HG02610 (cell line): Measurements from ENCODE around the gene SLC25A22.
A peak's percentile ranks its signal among the peaks of the same experiment; 100 is the strongest.

Experiments used
- ATAC-seq: cut with Tn5 transposase; IDR thresholded peaks from one replicate; pipeline ENCODE4 v1.9.1; 2021; ENCODE audit warnings: mild to moderate bottlenecking, moderate library complexity; ENCODE audit not compliant: unreplicated experiment

Gene SLC25A22

DNA sequence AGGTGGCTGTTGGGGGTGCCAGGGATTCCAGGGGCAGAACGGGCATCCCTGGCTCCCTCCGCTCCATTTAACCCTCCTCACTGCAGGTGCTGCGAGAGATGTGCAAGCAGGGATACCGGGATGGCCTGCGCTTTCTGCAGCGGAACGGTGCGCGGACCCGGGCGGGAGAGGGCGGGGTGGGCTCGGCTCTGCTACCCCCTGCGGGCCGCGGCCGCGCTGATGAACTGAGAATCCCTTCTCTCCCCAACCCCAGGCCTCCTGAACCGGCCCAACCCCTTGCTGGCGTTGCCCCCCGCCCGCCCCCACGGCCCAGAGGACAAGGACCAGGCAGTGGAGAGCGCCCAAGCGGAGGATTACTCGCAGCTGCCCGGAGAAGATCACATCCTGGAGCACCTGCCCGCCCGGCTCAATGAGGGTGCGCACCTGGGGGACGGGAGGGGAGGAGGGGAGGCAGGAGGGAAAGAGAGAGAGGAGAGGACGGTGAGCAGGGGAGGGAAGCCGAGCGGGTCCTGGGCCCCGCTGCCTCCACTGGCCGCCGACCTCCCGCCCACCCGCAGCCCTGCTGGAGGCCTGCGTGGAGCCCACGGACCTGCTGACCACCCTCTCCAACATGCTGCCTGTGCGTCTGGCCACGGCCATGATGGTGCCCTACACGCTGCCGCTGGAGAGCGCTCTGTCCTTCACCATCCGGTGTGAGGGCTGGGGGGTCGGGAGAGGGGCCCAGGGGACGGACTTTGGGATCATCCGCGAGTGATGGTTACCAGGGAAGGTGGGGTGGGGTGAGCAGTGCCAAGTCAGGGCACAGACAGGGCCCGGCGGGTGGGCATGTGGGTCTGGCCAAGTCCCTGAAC, 25.6 kb upstream of the SLC25A22 start:
- ATAC-seq = no peak

- ATAC-seq = no peak
These were observed 23.7 kb upstream of the SLC25A22 start for GRCh38 chr11:821512-822371.

GRCh38 chr11:820655-821511, 22.8 kb upstream of the SLC25A22 start:
- ATAC-seq = no peak

GRCh38 chr11:819943-820649, 22.0 kb upstream of the SLC25A22 start:
- peak; percentile 55 for ATAC-seq

GRCh38 chr11:819129-819931, 21.2 kb upstream of the SLC25A22 start:
- peak; percentile 62 for ATAC-seq

DNA sequence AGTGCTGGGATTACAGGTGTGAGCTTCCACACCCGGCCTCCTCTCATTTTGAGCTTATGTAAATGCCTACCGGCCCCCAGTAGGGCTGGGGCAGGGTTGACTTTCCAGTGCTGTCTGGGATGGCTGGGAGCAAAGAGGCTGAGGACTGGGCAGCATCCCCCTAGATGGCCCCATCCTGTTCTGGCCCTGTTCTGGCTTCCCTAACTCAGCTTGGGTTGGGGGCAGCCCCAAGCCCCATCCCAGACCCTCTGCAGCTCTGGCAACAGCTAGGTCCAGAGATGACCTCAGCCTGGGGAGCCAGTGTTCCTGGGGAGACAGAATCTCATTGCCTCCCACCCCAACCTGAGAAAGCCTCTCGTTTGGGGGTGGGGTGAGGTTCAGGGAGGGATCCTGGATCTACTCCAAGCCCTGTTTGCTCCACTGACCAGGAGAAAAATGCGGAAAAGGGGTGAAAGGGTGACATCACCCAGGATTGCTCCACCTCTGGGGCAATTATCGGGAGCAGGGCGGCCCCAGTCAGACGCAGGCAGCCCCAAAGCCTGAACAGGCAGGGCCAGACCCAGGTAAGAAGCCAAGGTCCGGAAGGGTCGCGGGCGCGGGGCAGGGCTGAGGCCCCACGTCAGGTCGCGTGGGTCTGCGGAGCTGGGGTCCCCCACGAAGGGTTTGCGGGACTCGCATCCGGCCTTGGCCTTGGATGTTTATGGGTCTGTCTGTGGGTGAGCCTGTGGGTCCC, 20.5 kb upstream of the SLC25A22 start, which contains the start of gene PNPLA2:
PNPLA2 (plus strand) TSS at position 519 of the 733 bp plus-strand sequence. CDS start 805 bp downstream, outside the sequence.
- ATAC-seq = no peak

GRCh38 chr11:816433-816779, 18.3 kb upstream of the SLC25A22 start:
- ATAC-seq = no peak

GRCh38 chr11:815675-816432, 17.8 kb upstream of the SLC25A22 start:
- no peak for ATAC-seq

DNA sequence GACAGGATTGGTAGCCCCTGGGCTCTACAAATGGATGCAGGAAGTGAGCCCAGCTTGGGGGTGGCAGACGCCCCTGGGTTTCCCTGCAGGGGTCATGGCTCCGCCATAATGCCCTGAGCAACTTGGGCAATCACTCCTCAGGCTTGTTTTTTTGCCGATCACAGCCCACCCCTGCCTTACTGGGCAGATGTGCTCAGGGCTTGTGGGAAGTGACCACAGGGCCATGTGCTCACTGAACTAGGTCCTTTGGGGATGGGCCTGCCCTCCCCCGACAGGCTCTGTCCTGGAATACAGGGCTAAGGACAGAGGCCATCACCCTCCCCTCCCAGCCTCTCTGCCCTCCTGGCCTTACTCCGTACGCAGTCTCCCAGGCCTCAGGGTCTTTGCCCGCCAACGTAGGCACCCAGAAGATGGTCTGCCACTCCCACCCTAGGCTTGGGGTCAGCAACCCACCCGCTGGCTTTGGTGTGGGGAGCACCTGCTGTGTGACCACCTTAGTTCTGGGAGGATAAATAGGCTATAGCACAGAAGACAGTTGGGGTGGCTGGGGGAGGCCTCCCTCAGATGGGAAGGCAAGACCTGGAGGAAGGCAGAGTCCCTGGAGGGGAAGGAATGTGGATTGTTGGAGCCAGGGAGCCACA, 15.5 kb upstream of the SLC25A22 start:
- no peak for ATAC-seq

DNA sequence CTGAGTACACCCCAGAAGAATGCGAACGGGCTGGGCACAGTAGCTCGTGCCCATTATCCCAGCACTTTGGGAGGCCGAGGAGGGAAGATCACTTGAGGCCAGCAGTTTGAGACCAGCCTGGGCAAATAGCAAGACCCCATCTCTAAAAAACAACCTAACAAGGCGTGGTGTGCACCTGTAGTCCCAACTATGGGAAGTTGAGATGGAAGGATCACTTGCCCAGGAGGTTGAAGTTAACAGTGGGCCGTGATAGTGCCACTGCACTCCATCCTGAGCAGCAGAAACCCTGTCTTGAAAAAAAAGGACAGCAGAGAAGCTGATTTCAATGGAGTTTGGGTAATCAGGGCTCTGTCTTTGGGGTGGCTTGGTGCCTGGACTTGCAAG, 15.0 kb upstream of the SLC25A22 start:
- no peak for ATAC-seq

GRCh38 chr11:812390-812789, 14.3 kb upstream of the SLC25A22 start:
- no peak for ATAC-seq

DNA sequence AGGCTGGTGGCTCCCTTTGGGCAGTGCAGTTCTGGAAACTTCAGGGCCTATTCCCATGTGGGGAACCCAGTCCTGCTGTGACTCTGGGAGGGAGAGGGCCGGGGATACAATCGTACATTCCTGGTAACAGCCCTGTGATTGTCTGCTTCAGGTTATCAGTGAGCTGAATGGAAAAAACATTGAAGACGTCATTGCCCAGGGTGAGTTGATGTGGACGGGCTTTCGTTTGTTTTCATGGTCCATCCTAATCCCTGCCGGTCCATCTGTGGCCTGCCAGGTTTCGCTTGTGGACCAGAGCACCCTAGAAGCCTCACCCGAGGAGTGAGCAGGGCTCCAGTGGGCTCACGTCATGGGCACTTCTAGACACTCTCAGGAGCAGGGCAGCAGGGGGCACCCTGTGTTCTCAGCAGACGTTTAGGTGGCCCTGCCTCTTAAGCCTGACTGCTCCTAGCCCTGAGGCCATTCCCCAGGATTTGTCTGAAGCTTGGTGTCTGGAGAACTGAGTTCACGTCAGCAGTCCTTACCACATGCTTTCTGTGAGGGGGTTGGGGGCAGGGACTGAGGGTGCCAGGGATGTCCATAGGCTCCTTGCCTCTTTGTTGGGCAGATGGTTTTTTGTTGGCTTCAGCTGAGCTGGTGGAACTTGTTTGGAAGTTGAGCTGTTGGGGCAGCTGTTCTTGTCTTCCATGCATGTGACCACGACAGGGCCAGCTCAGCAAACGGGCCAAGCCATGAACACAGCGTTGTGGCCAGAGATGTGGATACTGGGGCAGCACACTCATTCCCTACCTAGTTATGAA, 13.6 kb upstream of the SLC25A22 start:
- ATAC-seq = no peak

- ATAC-seq = no peak
These were observed 12.0 kb upstream of the SLC25A22 start for GRCh38 chr11:810040-810567.

- ATAC-seq = peak; percentile 75
These were observed 11.4 kb upstream of the SLC25A22 start, which contains the start of gene RPLP2 for GRCh38 chr11:809287-810039. Gene RPLP2, plus strand, starts transcription at chr11:809967. Its CDS starts 268 bp downstream, at chr11:810235.

GRCh38 chr11:808427-809286, 10.6 kb upstream of the SLC25A22 start:
- no peak for ATAC-seq
